ENCODE measurements around the gene SH3YL1. TPM values are rescaled to one million over a fixed set of nuclear protein-coding genes. Genes with fewer than 3 reads are reported as not detected.

The SH3YL1 gene
- total and polyA plus RNA-seq, 2 experiments from 2014 or later: 15.8 to 35.1 TPM

GRCh38 chr2:246489-247144, 17.2 kb downstream of the SH3YL1 start:
- H3K9me3 ChIP-seq (ENCODE audit: low read depth): no peaks in the 10 kb centered on the region
- no peaks in the 10 kb centered on the region for H3K4me1 ChIP-seq (ENCODE audit: low read depth)
- no peaks in the 10 kb centered on the region for H3K27me3 ChIP-seq
- peak; percentile 44 to 82 for DNase-seq (ENCODE audit: low read depth in 1 of 2, low spot score in 1 of 2)
- no peak overlapping the region for H3K27ac ChIP-seq
- no peaks in the 10 kb centered on the region for H3K36me3 ChIP-seq
- H3K4me3 ChIP-seq: no peak overlapping the region
- peak; percentile 60 for TF ChIP-seq CTCF (IDR thresholded peaks at IDR 0.05; ENCODE audit: low read depth, low read length)

GRCh38 chr2:244547-244946, 19.3 kb downstream of the SH3YL1 start:
- Histone ChIP-seq H3K4me3 (no peak overlapping the region), H3K9me3 (ENCODE audit: low read depth) (no peaks in the 10 kb centered on the region), H3K4me1 (ENCODE audit: low read depth) (no peaks in the 10 kb centered on the region), H3K36me3 (no peaks in the 10 kb centered on the region), H3K27ac (no peak overlapping the region), H3K27me3 (no peaks in the 10 kb centered on the region)
- no peak for DNase-seq (ENCODE audit: low read depth in 1 of 2, low spot score in 1 of 2)
- no peak for TF ChIP-seq CTCF (IDR thresholded peaks at IDR 0.05; ENCODE audit: low read depth, low read length)

GRCh38 chr2:238869-239268, 25.0 kb downstream of the SH3YL1 start:
- H3K27ac ChIP-seq: no peak overlapping the region
- no peaks in the 10 kb centered on the region for H3K9me3 ChIP-seq (ENCODE audit: low read depth)
- DNase-seq (ENCODE audit: low read depth in 1 of 2, low spot score in 1 of 2): no peak
- no peak for TF ChIP-seq CTCF (IDR thresholded peaks at IDR 0.05; ENCODE audit: low read depth, low read length)
- no peaks in the 10 kb centered on the region for H3K4me1 ChIP-seq (ENCODE audit: low read depth)
- H3K36me3 ChIP-seq: no peaks in the 10 kb centered on the region
- no peak overlapping the region for H3K4me3 ChIP-seq
- H3K27me3 ChIP-seq: no peaks in the 10 kb centered on the region

- no peak for TF ChIP-seq CTCF (IDR thresholded peaks at IDR 0.05; ENCODE audit: low read depth, low read length)
- H3K36me3 ChIP-seq: no peaks in the 10 kb centered on the region
- no peaks in the 10 kb centered on the region for H3K4me1 ChIP-seq (ENCODE audit: low read depth)
- no peak overlapping the region for H3K4me3 ChIP-seq
- DNase-seq (ENCODE audit: low read depth in 1 of 2, low spot score in 1 of 2): no peak
- no peak overlapping the region for H3K27ac ChIP-seq
- H3K27me3 ChIP-seq: no peaks in the 10 kb centered on the region
- no peaks in the 10 kb centered on the region for H3K9me3 ChIP-seq (ENCODE audit: low read depth)
Observed at GRCh38 chr2:238431-238830, 25.4 kb downstream of the SH3YL1 start.

GRCh38 chr2:237878-238277, 26.0 kb downstream of the SH3YL1 start:
- no peak for DNase-seq (ENCODE audit: low read depth in 1 of 2, low spot score in 1 of 2)
- Histone ChIP-seq H3K9me3 (ENCODE audit: low read depth) (no peaks in the 10 kb centered on the region), H3K27me3 (no peaks in the 10 kb centered on the region), H3K36me3 (no peaks in the 10 kb centered on the region), H3K4me1 (ENCODE audit: low read depth) (no peaks in the 10 kb centered on the region), H3K4me3 (no peak overlapping the region), H3K27ac (no peak overlapping the region)
- no peak for TF ChIP-seq CTCF (IDR thresholded peaks at IDR 0.05; ENCODE audit: low read depth, low read length)

Measured in cardiac muscle cell (in vitro differentiated cells and primary cell).